NCI-H2029 treated with DMSO at 0.1 percent for 48 hours (cell line): ENCODE measurements around the gene LAMB4.
"Not testable (repeated sequence)": the region's sequence is repeated elsewhere in the genome, so short reads cannot be mapped to it uniquely, and the experiment has no call there.

ENCODE experiments used
- DNase-seq: peaks from one replicate; lab custom pipeline; 2025; lab: John Stamatoyannopoulos, UW

The LAMB4 gene

DNA sequence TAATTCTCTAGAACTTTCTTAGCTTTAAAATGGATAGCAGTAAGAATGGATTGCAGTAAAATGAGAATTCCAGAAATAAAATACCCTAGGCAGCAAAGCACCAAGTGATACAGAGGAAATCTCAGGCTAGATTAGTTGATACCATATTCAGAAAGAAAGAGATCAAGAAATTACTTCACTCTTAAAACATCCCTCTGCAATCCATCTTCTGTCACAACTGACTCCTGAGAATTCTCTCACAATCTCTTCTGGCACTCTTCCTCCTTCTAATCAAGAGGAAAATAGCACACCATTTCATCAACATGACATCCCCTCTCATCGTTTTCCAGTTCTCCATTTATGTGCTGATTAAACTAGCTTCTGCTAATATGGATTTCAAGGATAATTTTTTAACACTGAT lies 85.0 kb downstream of the LAMB4 start:
- DNase-seq = no peak

DNA sequence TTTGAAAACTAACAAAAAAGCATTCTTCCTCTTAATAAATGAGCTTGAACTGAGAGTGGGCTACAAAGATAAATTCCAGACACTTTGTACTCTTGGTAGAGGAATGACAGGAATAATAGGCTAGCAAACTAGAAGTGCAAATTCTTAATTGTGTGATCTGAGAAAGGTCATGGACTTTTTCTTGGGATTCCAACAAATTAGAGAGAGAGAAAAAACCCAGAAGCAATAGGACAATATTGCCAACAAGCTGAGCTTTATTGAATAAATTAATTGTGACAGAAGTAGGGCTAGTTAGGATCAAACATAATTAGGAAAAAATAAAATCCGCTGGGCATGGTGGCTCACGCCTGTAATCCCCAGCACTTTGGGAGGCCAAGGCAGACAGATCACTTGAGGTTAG lies 85.8 kb downstream of the LAMB4 start:
- no peak for DNase-seq

DNA sequence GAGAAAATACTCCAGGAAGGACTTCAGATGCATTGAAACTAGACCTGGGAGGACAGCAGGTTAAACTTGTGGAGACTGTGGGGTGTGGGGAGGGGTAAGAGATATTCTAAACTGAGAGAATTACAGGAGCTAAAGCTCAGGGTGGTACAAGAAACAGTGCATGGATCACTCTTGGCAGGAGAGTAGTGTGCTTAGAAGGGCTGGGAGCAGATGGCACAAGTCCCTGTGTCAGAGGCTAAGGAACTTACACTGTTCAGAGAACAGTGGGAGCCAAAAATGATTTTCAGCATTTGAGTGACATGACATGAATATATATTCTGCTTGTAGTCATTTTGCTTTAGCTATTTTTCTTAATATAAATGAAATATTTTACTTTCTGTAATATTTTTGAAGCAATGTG lies 91.2 kb downstream of the LAMB4 start:
- no peak for DNase-seq

DNA sequence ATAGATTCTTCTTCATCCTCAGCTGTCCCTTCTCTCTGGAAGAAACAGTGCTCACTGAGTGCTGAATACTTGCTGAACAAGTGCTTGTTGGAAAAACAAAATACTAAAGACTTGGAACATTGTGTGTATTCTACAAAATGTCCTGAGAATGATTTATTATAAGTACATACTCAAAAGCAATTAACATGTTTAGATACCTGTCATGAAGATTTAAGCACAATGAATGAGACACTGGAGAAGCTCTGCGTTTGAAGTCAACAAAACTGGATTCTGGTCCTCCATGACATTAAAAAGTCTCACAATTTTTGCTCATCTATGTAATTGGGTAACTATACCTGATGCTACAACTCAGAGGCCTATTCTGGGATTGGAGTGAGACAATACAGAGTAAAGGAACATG lies 92.4 kb downstream of the LAMB4 start:
- no peak for DNase-seq

DNA sequence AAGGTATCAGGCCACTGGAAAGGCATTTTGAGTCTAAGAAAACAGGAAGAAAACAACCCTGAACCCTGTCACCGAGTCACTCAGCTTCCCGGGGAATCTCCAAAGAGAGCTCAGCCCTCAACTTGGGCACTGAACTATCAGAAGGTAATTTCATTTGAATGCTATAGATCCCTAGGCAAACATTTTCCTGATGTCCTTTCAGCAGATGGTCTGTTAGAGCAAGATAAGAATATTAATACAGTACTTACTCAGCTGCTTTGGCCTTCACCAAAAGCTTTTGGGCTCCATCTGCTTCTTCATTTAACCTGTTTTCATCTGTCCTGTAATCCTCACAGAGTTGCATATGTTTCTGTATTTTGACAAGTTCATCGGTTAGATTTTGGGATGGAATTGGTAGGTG lies 93.0 kb downstream of the LAMB4 start:
- no peak for DNase-seq

DNA sequence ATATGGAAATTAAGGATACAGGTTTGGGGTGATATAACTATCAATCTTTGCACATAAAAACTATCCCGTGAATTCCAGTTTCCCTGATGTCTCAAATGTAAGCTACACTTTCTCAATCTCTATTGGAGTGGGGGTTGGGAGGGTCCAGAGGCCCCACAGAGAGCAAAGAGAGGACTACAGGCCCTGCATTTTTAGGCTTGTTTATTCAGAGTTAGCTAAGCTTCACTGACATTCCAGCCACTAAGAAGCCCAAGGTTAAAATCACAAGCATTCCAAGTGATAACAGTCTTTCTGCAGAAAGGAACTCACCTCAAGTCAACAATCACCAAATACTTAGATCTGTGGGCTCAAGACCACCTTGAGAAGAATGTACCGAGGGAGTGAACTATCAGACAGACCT lies 95.6 kb downstream of the LAMB4 start:
- DNase-seq = no peak

DNA sequence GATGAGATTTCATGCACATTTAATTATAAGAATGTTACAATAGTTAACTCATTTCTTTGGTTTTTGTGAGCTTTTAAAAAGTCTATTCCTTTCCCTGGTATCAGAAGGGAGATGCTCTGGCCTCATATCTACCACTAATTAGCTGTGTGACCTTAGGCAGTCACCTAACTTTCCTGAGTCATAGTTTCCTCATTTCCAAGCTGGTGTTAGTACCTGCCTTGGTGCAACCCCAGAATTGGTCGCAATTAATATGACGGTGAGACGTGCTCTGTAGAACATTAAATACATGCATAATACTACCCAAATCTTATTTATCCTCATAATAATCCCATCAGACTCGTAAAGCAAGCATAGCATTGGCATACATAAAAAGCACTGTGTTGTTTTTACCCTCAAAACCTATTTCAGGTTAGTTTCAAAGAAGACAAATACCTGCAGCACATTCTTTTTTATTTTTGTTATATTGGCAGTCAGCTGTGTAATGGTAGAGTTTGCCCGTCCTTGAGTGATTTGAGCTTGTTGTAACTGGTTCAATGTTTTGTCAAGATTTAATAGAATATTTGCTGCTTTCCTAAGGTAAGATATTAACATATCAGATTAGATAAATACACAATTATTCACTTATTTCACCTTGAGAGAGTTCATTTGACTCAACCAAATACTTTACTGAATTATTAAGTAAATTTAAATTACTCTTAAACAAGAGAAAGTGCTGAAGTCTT lies 96.2 kb downstream of the LAMB4 start:
- no peak for DNase-seq

DNA sequence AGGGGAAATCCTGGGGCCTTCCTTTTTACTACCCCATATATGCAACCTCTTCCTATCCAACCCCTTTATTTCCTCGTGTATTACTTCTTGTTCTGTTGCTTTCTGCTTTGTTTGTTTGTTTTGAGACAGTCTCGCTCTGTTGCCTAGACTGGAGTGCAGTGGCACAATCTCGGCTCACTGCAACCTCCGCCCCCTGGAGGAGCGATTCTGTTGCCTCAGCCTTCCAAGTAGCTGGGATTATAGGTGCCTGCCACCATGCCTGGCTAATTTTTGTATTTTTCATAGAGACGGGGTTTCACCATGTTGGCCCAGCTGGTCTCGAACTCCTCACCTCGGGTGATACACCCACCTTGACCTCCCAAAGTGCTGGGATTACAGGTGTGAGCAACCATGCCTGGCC lies 96.9 kb downstream of the LAMB4 start:
- not testable (repeated sequence) for DNase-seq

DNA sequence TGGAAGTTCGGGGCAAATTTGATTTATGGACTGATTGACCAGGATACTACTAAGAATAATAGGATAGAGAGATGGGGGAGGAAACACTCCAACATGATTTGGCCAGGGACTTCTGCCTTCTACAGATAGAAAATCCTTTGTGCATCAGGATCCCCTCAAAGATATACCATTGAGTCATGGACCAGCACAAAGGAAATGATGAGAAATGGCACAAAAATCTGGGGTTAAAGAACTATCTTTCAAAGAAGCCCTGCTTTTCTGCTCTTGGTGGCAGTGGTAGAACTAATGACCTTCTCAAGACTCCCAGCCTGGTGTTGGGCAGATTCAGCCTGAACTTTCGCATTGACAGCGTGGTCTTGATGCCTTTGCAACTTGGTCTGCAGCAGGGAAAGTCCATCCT lies 99.6 kb downstream of the LAMB4 start:
- no peak for DNase-seq

DNA sequence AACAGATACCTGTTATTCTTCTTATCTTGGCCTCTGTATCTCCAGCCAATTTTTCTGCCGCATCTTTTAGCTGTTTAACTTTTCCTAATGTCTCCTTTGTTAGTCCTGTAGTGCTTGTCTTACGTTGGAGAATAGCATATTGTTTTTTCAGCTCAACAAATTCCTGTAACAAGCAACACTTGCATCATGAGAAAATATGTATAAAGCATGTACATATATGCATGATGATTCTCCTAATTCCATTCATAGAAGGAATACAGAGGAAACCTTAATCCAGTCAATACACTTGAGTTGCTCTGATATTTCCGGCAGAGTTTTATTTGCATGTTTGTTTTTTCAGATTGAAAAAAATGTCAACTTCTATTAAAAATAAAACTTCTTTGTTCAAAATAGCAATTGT lies 101.1 kb downstream of the LAMB4 start:
- no peak for DNase-seq

DNA sequence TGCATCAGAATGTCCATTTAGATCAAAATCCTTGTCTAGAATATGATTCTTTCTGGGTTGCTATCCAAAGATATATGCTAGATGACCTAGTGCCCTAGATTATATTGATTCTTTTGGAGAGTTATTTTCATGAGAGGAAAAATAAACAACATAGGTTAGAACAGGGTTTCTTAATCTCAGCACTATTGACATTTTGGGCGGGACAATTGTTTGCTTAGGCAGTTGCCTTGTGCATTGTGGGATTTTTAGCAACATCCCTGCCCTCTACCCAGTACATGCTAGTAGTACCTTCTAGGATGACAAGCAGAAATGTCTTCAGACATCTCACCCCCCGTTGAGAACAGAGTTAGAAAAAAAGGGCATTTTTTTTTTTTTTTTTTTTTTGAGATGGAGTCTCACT lies 102.0 kb downstream of the LAMB4 start:
- no peak for DNase-seq

DNA sequence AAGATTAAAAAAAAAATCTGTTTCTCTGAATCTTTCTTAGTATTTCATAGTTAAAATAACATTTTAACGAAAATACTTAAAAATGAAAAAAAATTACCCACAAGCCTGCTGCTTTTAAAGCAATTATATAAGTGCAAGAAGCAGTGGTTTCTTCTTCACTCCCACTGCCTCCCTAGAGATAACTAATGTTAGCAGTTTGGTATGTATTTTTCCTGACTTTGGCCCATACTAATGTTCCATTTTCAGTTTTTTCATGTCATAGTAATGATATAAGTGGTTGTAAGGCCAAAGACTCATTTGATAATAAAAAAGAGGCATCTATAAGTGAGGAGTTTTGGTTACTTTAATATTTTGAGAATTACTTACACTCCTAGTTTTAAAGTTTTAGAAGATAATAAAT lies 102.9 kb downstream of the LAMB4 start:
- no peak for DNase-seq

DNA sequence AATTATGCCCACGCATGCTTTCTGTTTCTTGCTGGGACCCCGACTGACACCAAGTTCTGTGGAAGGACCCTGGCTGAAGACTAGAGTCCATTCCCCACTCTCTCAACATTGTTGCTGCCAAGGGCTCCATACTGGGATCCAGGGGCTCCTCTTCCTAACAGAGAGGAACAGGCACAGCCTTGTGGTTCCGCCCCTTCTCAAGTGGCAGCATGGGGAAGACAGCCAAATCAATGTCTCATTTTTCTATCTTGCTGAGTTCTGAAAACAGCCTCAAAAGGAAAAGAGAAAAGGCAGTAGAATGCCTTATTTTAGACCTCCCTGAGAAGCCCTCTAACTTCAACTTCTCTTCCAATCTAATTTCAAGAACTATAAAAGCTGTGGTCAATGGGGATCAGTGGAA lies 103.5 kb downstream of the LAMB4 start:
- DNase-seq = no peak

DNA sequence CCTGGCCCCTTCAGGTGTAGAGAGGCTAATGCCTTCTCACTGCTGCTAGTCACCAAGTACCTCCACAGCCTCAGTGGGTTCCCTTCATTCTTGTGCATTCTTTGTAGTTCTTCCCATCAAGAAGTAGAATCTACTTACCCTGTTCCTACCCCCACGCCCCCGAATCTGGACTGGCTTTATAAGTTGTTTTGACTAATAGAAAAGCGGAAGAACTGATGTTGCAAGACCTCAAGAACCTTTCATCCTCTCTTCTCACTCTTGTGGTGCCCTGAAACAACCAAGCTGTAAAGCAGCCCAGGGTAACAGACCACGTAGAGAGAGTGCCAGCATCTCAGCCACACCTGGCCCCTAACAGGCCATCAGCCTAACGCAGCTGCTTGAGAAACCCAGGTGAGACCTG lies 104.0 kb downstream of the LAMB4 start:
- no peak for DNase-seq

DNA sequence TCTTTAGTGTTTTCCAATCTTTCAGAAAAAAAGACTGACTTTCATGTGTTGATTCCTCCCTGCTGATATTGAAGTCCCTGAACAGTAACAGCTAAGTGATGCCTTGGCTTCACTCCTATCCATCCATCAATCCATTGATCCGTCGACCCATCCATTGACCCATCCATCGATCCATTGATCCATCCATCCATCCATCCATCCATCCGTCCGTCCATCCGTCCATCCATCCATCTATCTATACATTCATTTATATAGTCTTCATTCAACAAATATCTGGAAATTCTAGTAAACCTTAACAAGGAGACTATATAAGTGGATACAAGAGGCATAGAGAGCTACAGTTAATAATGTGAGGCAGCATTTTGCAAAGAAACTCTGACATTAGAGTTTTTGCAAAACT lies 105.6 kb downstream of the LAMB4 start:
- no peak for DNase-seq

DNA sequence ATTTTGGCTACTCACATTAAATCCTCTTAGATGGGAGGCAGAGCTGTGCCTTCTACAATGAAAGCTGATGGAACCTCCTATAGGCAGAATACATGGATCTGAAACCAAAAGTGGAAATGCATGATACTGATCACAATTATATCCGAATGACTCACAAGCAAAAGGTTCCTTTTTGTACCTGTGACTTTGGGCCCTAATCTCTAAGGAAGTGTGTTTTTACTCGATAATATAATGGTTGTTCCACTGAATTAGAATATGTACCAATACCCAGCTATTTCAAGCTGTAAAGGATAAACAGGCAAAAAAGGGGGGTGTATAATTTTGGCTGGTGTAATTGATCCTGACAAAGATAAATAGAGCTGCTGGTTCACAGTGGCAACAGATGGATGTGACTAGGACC lies 109.6 kb downstream of the LAMB4 start:
- no peak for DNase-seq

DNA sequence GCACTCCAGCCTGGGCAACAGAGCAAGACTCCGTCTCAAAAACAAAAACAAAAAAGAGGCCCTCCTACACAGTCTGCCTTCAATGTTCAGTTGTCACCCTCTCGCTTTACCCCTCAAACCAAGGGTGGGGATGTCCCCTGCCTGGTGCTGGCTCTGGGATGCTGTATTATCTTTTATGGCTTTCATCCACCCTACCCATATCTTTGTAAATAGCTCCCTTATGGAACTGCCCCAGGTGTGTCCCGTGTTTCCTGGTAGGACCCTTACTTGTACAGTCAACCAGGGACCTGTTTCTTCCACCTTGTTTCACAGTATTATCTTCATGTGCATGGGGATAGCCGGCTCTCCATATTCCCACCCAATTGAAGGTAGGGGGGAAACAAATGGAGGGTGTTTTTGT lies 111.5 kb downstream of the LAMB4 start:
- no peak for DNase-seq

DNA sequence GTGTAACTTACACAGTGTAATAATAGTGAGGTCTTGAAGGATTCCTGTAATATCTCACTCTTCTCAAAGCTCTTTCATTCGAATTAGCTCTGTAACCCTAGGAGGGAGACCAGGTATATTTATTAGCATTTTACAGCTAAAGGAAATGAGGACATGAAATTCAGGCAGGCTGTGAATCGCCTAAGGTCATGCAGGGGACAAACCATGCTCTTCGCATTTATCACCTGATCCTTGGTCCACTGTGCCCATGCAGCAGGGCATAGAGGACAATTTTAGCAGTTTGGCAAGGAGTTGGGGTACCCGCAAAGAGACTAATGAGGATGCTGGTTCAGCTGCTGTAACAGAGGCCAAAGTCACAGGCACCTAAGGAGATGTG lies 112.4 kb downstream of the LAMB4 start:
- DNase-seq = no peak

DNA sequence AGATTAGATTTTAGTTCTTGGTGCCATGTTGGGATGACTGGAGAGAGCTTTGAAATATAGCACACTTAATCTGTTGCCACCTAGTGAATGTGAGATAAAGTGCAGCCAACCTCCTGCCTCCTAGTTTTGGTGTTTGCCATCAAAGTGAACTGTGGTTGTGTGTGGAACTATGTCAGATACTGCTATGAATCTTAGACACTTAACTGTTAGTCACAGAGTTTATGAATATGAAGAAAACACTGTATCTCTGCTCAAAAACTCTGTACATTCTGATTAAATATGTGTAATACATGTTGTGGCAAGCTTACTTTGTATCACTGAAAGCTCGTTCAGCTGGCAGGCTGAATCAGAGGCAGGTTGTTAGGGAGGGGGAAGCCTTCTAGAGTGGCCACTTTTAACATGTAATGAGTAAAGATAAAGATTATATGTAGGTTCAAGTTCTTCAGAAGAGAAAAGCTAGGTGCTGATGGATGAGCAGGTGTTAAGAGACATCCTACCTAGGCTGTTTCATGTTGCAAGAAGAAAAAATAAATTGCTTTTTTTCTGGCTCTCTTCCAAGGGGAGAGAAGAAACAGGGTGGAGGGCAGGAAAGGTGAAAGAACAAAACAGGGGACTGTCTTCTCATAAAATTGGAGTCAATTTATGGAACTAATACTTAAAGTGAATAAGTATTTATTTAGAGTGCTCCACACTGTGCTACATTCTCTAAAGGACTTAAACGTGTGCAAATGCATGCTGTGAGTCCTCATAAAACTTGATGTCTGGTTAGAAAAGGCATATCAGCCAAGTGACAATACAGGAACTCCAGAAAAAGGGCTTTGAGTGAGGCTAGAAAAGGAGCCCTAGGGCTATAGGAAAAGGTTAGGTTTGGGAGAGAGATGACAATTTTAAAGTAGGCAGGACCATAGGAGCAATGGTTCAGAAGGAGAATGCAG lies 113.1 kb downstream of the LAMB4 start:
- no peak for DNase-seq

DNA sequence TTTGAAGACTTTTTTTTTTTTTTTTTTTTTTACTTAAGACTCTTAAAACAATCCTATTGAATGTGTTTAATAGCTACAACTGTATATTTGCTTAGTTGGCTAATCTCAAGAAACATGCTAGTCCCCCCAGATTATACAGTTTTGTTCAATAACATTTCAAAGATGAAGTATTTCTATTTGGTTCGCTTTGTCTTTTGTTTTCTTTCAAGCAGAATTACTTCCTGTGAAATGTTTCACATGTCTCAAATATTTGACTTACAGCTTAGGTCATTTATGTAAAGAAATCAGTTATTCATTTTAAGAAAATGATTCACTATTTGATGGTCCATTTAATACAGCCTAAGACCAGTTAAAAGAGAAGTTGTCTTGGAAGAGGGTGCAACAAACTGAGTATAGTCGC lies 114.4 kb downstream of the LAMB4 start:
- no peak for DNase-seq

DNA sequence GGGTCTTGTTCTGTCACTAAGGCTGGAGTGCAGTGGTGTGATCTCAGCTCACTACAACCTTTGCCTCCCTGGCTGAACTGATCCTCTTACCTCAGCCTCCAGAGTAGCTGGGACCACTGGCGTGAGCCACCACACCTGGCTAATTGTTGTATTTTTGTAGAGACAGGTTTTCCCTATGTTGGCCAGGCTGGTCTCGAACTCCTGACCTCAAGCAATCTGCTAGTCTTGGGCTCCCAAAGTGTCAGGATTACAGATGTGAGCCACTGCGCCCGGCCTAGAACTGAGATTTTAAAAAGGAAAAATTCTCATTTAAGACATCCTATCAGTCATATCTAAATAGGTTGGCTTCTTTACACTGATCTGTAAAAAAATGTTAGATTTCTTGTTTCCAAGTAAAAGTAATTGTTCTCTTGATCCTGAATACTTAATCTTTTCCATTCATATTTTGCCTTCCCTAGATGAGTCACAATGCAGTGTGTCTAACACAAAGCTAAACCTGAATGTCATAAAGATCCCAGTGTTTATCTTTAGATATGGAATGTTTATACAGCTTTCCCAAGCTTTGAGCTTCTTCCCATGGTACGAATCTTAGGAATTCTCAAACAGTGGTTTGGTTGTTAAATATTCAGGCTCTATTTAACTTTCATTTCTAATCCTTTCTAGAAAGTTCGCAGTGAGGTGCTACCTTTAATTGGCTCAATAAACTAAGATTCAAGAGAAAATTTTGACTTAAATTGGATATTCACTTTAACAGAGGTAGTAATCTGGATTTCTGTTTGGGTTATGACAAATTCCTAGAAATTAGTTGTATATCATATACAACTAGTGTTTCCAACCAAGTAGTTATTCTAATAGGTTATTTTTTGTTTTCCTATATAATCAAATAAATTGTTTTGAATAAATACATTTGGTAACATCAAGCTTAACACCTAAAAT lies 115.1 kb downstream of the LAMB4 start:
- DNase-seq = no peak

DNA sequence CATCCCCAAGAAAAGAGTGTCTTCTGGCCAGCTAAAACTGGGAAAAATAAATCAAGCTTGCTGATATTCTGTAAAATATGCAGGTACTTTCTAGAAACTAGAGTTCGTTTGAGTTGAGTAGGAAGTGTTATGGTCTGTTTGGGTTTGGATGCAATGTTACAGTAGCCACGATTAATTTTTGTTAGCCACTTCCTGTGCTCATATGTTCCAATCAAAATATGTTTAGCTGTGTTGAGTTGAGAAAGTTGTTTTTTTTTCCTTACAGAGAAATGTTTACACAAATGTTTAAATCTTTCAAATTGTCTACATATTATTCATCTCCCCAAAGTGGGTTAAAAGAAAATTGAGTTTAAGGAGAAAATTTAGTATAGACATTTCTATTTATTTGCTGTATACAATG lies 115.9 kb downstream of the LAMB4 start:
- DNase-seq = no peak
